Neural progenitor cell (in vitro differentiated cells): Measurements from ENCODE around the gene THAP4. TPM values are rescaled to one million over a fixed set of nuclear protein-coding genes. Genes with fewer than 3 reads are reported as not detected.

ENCODE experiments used
- DNase-seq: peaks from one replicate; pipeline ENCODE4 v3.0.0-alpha.2; 2016; ENCODE audit warnings: low spot score
- H2AFZ ChIP-seq: fragments of 200-600 bp; sonication (generic); replicated peaks from 2 replicates; pipeline ENCODE4 v1.6.1; 2016; ENCODE audit warnings: antibody characterized with exemption
- H3F3A ChIP-seq: fragments of 200-600 bp; sonication (generic); 2 replicates; pipeline ENCODE4 v1.6.1; 2016; ENCODE audit warnings: antibody characterized with exemption, low read depth
- H3K27ac ChIP-seq: fragments of 200-600 bp; sonication (generic); 2 replicates; pipeline ENCODE4 v1.5.1; 2016; ENCODE audit warnings: mild to moderate bottlenecking
- H3K27me3 ChIP-seq: fragments of 200-600 bp; sonication (generic); 2 replicates; pipeline ENCODE4 v1.6.1; 2016; ENCODE audit warnings: mild to moderate bottlenecking, moderate library complexity
- H3K36me3 ChIP-seq: fragments of 200-600 bp; sonication (generic); 2 replicates; pipeline ENCODE4 v1.5.1; 2016
- H3K4me1 ChIP-seq: fragments of 200-600 bp; sonication (generic); 2 replicates; pipeline ENCODE4 v1.6.1; 2016; ENCODE audit warnings: mixed run types
- H3K4me2 ChIP-seq: fragments of 200-600 bp; sonication (generic); 2 replicates; pipeline ENCODE4 v1.6.1; 2016
- H3K4me3 ChIP-seq: fragments of 200-600 bp; sonication (generic); 2 replicates; pipeline ENCODE4 v1.5.1; 2016
- H3K79me2 ChIP-seq: fragments of 200-600 bp; sonication (generic); 2 replicates; pipeline ENCODE4 v1.6.1; 2016; ENCODE audit warnings: low read depth
- H3K9ac ChIP-seq: fragments of 200-600 bp; sonication (generic); 2 replicates; pipeline ENCODE4 v1.6.1; 2016
- H3K9me3 ChIP-seq: fragments of 200-600 bp; sonication (generic); 2 replicates; pipeline ENCODE4 v1.5.1; 2016; ENCODE audit warnings: low read depth
- H4K20me1 ChIP-seq: fragments of 200-600 bp; sonication (generic); 2 replicates; pipeline ENCODE4 v1.6.1; 2016; ENCODE audit warnings: low read depth
- H3K27ac Mint-ChIP-seq: 3 replicates; pipeline ENCODE4 v1.8.0; 2021; ENCODE audit warnings: mixed read lengths
- H3K27me3 Mint-ChIP-seq: 2 replicates; pipeline ENCODE4 v1.8.0; 2022; ENCODE audit warnings: low read depth, mild to moderate bottlenecking, inconsistent platforms, moderate library complexity, mixed read lengths; ENCODE audit not compliant: insufficient read depth
- H3K36me3 Mint-ChIP-seq: 3 replicates; pipeline ENCODE4 v1.8.0; 2021; ENCODE audit warnings: mixed read lengths
- H3K4me1 Mint-ChIP-seq: 3 replicates; pipeline ENCODE4 v1.8.0; 2021; ENCODE audit warnings: mixed read lengths
- H3K4me3 Mint-ChIP-seq: 3 replicates; pipeline ENCODE4 v1.8.0; 2021; ENCODE audit warnings: mild to moderate bottlenecking, moderate library complexity, mixed read lengths
- H3K9me3 Mint-ChIP-seq: 3 replicates; pipeline ENCODE4 v1.8.0; 2020; ENCODE audit warnings: mixed read lengths
- EZH2 ChIP-seq: fragments of 200-600 bp; sonication (generic); IDR thresholded peaks from 2 replicates; pipeline ENCODE4 v1.6.1; 2017; ENCODE audit warnings: antibody characterized with exemption, mild to moderate bottlenecking, moderate library complexity
- EZH2phosphoT487 ChIP-seq: fragments of 200-600 bp; sonication (generic); IDR thresholded peaks from 2 replicates; pipeline ENCODE4 v1.6.1; 2017; ENCODE audit warnings: antibody characterized with exemption
- total RNA-seq: library from RNA; depleted of rRNA; stranded (reverse); fragments of >200 nt; gene quantifications from 2 replicates; pipeline ENCODE4 v1.2.3, GENCODE V29; 2015; ENCODE audit warnings: low replicate concordance
- TF ChIP-seq, protein P1 (sequence below): fragments of 200-600 bp; sonication (generic); IDR thresholded peaks from 2 replicates; pipeline ENCODE4 v1.5.1; 2017; ENCODE audit warnings: antibody characterized with exemption, mild to moderate bottlenecking

The THAP4 gene
- total RNA-seq, 1 donor from 2014 or later = 25.6 TPM

DNA sequence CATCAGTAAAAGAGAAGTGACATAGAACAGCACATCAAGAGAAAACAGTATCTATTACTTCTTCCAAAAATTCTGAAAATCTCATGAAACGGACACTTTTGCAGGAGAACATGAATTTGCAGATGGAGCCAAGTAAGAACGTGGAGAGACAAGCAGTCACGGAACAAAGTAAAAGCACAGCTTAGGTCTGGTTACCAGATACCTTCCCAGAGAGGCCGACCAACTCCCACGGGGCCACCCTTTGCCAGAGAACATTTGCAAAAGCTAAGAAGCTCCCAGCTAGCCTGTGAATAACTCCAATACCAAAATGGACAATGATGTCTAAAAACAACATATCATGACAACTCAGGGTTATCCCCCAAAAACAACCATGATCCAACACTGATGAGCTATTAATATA lies 38.9 kb downstream of the THAP4 start:
- no peak for DNase-seq
- Histone ChIP-seq H3K4me2 (no peak overlapping the region), H3F3A (no peaks in the 10 kb centered on the region), H4K20me1 (peaks cover 4% of the 10 kb centered on the region), H3K9ac (no peak overlapping the region), H3K4me1 (no peaks in the 10 kb centered on the region), H3K27ac (no peak overlapping the region), H3K9me3 (no peaks in the 10 kb centered on the region), H3K27me3 (no peaks in the 10 kb centered on the region), H3K79me2 (no peaks in the 10 kb centered on the region), H3K36me3 (no peaks in the 10 kb centered on the region), H2AFZ (no peak overlapping the region), H3K4me3 (no peak overlapping the region)
- H3K4me3 Mint-ChIP-seq = no peak overlapping the region
- no peak overlapping the region for H3K27ac Mint-ChIP-seq
- H3K27me3 Mint-ChIP-seq = peaks cover 2% of the 10 kb centered on the region
- no peaks in the 10 kb centered on the region for H3K9me3 Mint-ChIP-seq
- H3K36me3 Mint-ChIP-seq = peaks cover 27% of the 10 kb centered on the region
- TF ChIP-seq EZH2 (no peak), EZH2phosphoT487 (no peak)
- TF ChIP-seq, protein P1, sequence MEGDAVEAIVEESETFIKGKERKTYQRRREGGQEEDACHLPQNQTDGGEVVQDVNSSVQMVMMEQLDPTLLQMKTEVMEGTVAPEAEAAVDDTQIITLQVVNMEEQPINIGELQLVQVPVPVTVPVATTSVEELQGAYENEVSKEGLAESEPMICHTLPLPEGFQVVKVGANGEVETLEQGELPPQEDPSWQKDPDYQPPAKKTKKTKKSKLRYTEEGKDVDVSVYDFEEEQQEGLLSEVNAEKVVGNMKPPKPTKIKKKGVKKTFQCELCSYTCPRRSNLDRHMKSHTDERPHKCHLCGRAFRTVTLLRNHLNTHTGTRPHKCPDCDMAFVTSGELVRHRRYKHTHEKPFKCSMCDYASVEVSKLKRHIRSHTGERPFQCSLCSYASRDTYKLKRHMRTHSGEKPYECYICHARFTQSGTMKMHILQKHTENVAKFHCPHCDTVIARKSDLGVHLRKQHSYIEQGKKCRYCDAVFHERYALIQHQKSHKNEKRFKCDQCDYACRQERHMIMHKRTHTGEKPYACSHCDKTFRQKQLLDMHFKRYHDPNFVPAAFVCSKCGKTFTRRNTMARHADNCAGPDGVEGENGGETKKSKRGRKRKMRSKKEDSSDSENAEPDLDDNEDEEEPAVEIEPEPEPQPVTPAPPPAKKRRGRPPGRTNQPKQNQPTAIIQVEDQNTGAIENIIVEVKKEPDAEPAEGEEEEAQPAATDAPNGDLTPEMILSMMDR = no peak
- H3K4me1 Mint-ChIP-seq = no peaks in the 10 kb centered on the region

DNA sequence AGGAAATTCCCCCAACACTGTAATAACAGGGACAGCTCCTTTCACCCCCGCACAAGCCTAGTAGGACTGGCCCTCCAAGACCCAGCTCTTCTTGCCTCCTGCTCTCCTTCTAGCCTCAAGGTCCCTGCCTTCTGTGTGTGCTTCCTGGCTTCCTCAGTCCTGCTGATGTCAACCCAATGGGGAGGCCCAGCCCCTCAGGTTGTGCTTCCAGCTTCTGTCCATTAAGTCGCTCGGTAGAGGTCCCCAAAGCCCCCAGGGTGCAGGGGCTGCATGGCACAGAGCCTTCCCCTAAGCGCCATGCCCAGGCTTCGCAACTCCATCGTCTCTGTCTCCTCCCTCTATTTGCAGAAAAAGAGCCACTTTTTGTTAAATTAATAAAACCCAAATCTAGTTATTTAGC lies 39.4 kb downstream of the THAP4 start:
- TF ChIP-seq EZH2 = no peak
- TF ChIP-seq, protein P1 = no peak
- TF ChIP-seq EZH2phosphoT487 = no peak
- no peak overlapping the region for H3K4me3 Mint-ChIP-seq
- no peaks in the 10 kb centered on the region for H3K9me3 Mint-ChIP-seq
- Histone ChIP-seq H3K4me1 (no peaks in the 10 kb centered on the region), H3K27ac (no peak overlapping the region), H3K4me2 (no peak overlapping the region), H3K27me3 (no peaks in the 10 kb centered on the region), H2AFZ (no peak overlapping the region), H4K20me1 (peaks cover 4% of the 10 kb centered on the region), H3K9me3 (no peaks in the 10 kb centered on the region), H3K79me2 (no peaks in the 10 kb centered on the region), H3K9ac (no peak overlapping the region), H3K36me3 (no peaks in the 10 kb centered on the region), H3K4me3 (no peak overlapping the region), H3F3A (no peaks in the 10 kb centered on the region)
- peaks cover 27% of the 10 kb centered on the region for H3K36me3 Mint-ChIP-seq
- H3K27me3 Mint-ChIP-seq = peaks cover 2% of the 10 kb centered on the region
- no peak overlapping the region for H3K27ac Mint-ChIP-seq
- H3K4me1 Mint-ChIP-seq = no peaks in the 10 kb centered on the region
- DNase-seq = no peak

- H3K27ac ChIP-seq = no peak overlapping the region
- no peak overlapping the region for H2AFZ ChIP-seq
- H3K4me3 ChIP-seq = no peak overlapping the region
- Mint-ChIP-seq H3K9me3 (no peaks in the 10 kb centered on the region), H3K27me3 (peaks cover 2% of the 10 kb centered on the region), H3K4me1 (no peaks in the 10 kb centered on the region), H3K27ac (no peak overlapping the region), H3K4me3 (no peak overlapping the region), H3K36me3 (peaks cover 18% of the 10 kb centered on the region)
- no peaks in the 10 kb centered on the region for H3K9me3 ChIP-seq
- no peaks in the 10 kb centered on the region for H3K36me3 ChIP-seq
- H3K9ac ChIP-seq = no peak overlapping the region
- no peaks in the 10 kb centered on the region for H3K4me1 ChIP-seq
- H3K79me2 ChIP-seq = no peaks in the 10 kb centered on the region
- no peak overlapping the region for H3K4me2 ChIP-seq
- H3K27me3 ChIP-seq = no peaks in the 10 kb centered on the region
- TF ChIP-seq, protein P1 = peak; percentile 58
- TF ChIP-seq EZH2 = no peak
- no peak for TF ChIP-seq EZH2phosphoT487
- DNase-seq = peak; percentile 65
- H3F3A ChIP-seq = no peaks in the 10 kb centered on the region
- H4K20me1 ChIP-seq = peaks cover 4% of the 10 kb centered on the region
Measured at GRCh38 chr2:241595600-241596140, 41.3 kb downstream of the THAP4 start.
